Activated CD8-positive, alpha-beta memory T cell treated with anti-CD3 and anti-CD28 coated beads, Interleukin-2, amount 50 U/mL, for 1 hour (primary cell): ENCODE data around the gene NDUFB8.
"Not testable (repeated sequence)": the region's sequence is repeated elsewhere in the genome, so short reads cannot be mapped to it uniquely, and the experiment has no call there.

Experiments used
- DNase-seq: peaks from one replicate; pipeline ENCODE4 v3.0.0-alpha.2; 2020; ENCODE audit errors: extremely low read depth

The NDUFB8 gene

GRCh38 chr10:100529475-100530298 lies at the start of gene NDUFB8:
Gene NDUFB8 (minus strand): TSS chr10:100529871. CDS start chr10:100529851, 20 bp downstream.
- DNase-seq, result peak; percentile 82

- DNase-seq, result no peak
These were observed 46.6 kb upstream of the NDUFB8 start for GRCh38 chr10:100576282-100576635.

- DNase-seq, result no peak
These were observed 46.1 kb upstream of the NDUFB8 start for GRCh38 chr10:100575585-100576281.

GRCh38 chr10:100575146-100575545 lies 45.5 kb upstream of the NDUFB8 start:
- DNase-seq, result not testable (repeated sequence)

- DNase-seq, result no peak
These were observed 41.6 kb upstream of the NDUFB8 start for GRCh38 chr10:100571084-100571856.

- DNase-seq, result no peak
These were observed 40.8 kb upstream of the NDUFB8 start for GRCh38 chr10:100570506-100570905.

GRCh38 chr10:100569687-100570481 lies 40.2 kb upstream of the NDUFB8 start:
- DNase-seq, result no peak

- DNase-seq, result no peak
These were observed 39.2 kb upstream of the NDUFB8 start for GRCh38 chr10:100568912-100569311.

- DNase-seq, result no peak
These were observed 38.2 kb upstream of the NDUFB8 start for GRCh38 chr10:100567826-100568225.

- no peak for DNase-seq
These were observed 37.6 kb upstream of the NDUFB8 start for GRCh38 chr10:100567249-100567648.

- no peak for DNase-seq
These were observed 36.9 kb upstream of the NDUFB8 start for GRCh38 chr10:100566561-100566960.

- no peak for DNase-seq
These were observed 35.7 kb upstream of the NDUFB8 start for GRCh38 chr10:100565206-100565985.

- DNase-seq, result peak; percentile 31
These were observed 32.5 kb upstream of the NDUFB8 start for GRCh38 chr10:100562008-100562672.

GRCh38 chr10:100561005-100561404 lies 31.3 kb upstream of the NDUFB8 start:
- no peak for DNase-seq

GRCh38 chr10:100560248-100560647 lies 30.6 kb upstream of the NDUFB8 start:
- no peak for DNase-seq

- DNase-seq, result no peak
These were observed 25.2 kb upstream of the NDUFB8 start for GRCh38 chr10:100554902-100555301.

- no peak for DNase-seq
These were observed 24.3 kb upstream of the NDUFB8 start for GRCh38 chr10:100553929-100554328.

- no peak for DNase-seq
These were observed 22.1 kb upstream of the NDUFB8 start for GRCh38 chr10:100551738-100552137.

- no peak for DNase-seq
These were observed 21.5 kb upstream of the NDUFB8 start for GRCh38 chr10:100551196-100551595.

- DNase-seq, result no peak
These were observed 15.3 kb upstream of the NDUFB8 start for GRCh38 chr10:100544950-100545349.
